GM23338 (cell line): ENCODE measurements around the gene PLBD2. TPM values are rescaled to one million over a fixed set of nuclear protein-coding genes. Genes with fewer than 3 reads are reported as not detected.

Source experiments
- ATAC-seq: fragments of 200-7000 bp; cut with Tn5 transposase; 3 replicates; pipeline ENCODE4 v1.9.1; 2020
- DNase-seq: peaks from one replicate; pipeline ENCODE4 v3.0.0-alpha.2; 2015; ENCODE audit warnings: low spot score
- H2AFZ ChIP-seq: fragments of 200-600 bp; sonication (generic); 2 replicates; pipeline ENCODE4 v1.8.0; 2016; ENCODE audit warnings: antibody characterized with exemption, mild to moderate bottlenecking, moderate library complexity
- H3F3A ChIP-seq: fragments of 200-600 bp; sonication (generic); replicated peaks from 2 replicates; pipeline ENCODE4 v1.8.0; 2017; ENCODE audit warnings: antibody characterized with exemption, mixed run types, low read depth
- H3K27ac ChIP-seq: fragments of 200-600 bp; sonication (generic); 2 replicates; pipeline ENCODE4 v1.6.1; 2016; ENCODE audit warnings: low read depth
- H3K27me3 ChIP-seq: fragments of 200-600 bp; sonication (generic); 2 replicates; pipeline ENCODE4 v1.8.0; 2016; ENCODE audit warnings: mild to moderate bottlenecking, mixed run types, moderate library complexity; ENCODE audit not compliant: insufficient read depth
- H3K36me3 ChIP-seq: fragments of 200-600 bp; sonication (generic); 2 replicates; pipeline ENCODE4 v1.8.0; 2016; ENCODE audit warnings: mild to moderate bottlenecking; ENCODE audit not compliant: insufficient read depth
- H3K4me1 ChIP-seq: fragments of 200-600 bp; sonication (generic); 2 replicates; pipeline ENCODE4 v1.8.0; 2016; ENCODE audit warnings: mild to moderate bottlenecking, moderate library complexity; ENCODE audit not compliant: insufficient read depth
- H3K4me2 ChIP-seq: fragments of 200-600 bp; sonication (generic); 2 replicates; pipeline ENCODE4 v1.7.1; 2017; ENCODE audit warnings: mixed run types
- H3K4me3 ChIP-seq: fragments of 200-600 bp; sonication (generic); 2 replicates; pipeline ENCODE4 v1.6.1; 2016; ENCODE audit warnings: mixed run types
- H3K79me2 ChIP-seq: fragments of 200-600 bp; sonication (generic); replicated peaks from 2 replicates; pipeline ENCODE4 v1.8.0; 2017; ENCODE audit warnings: mild to moderate bottlenecking; ENCODE audit not compliant: insufficient read depth
- H3K9me2 ChIP-seq: fragments of 200-600 bp; sonication (generic); 2 replicates; pipeline ENCODE4 v1.8.0; 2017; ENCODE audit not compliant: insufficient read depth
- H4K20me1 ChIP-seq: fragments of 200-600 bp; sonication (generic); replicated peaks from 2 replicates; pipeline ENCODE4 v1.8.0; 2017; ENCODE audit warnings: mild to moderate bottlenecking; ENCODE audit not compliant: insufficient read depth
- H3K27ac Mint-ChIP-seq: 2 replicates; pipeline ENCODE4 v1.8.0; 2020; ENCODE audit warnings: inconsistent platforms, mild to moderate bottlenecking, moderate library complexity, mixed read lengths
- H3K27me3 Mint-ChIP-seq: 3 replicates; pipeline ENCODE4 v1.8.0; 2022; ENCODE audit warnings: low read depth, mild to moderate bottlenecking, moderate library complexity, mixed read lengths, inconsistent platforms; ENCODE audit not compliant: insufficient read depth, poor library complexity
- H3K36me3 Mint-ChIP-seq: 3 replicates; pipeline ENCODE4 v1.8.0; 2021; ENCODE audit warnings: low read depth, mild to moderate bottlenecking, inconsistent platforms, moderate library complexity, mixed read lengths
- H3K4me1 Mint-ChIP-seq: 3 replicates; pipeline ENCODE4 v1.8.0; 2020; ENCODE audit warnings: mild to moderate bottlenecking, inconsistent platforms, mixed read lengths
- H3K4me3 Mint-ChIP-seq: 3 replicates; pipeline ENCODE4 v1.8.0; 2021; ENCODE audit warnings: moderate library complexity, mild to moderate bottlenecking, inconsistent platforms, mixed read lengths
- H3K9me3 Mint-ChIP-seq: 3 replicates; pipeline ENCODE4 v1.8.0; 2020; ENCODE audit warnings: moderate library complexity, mild to moderate bottlenecking, inconsistent platforms, mixed read lengths
- CREB1 ChIP-seq: fragments of 250-450 bp; sonication (Bioruptor Pico); IDR thresholded peaks from 2 replicates; pipeline ENCODE4 v1.5.0; 2020; ENCODE audit warnings: low read depth, mild to moderate bottlenecking, moderate library complexity
- CTCF ChIP-seq, 2 experiments: fragments of 200-600 bp in 1 of 2; sonication (generic) in 1 of 2; conservative IDR thresholded peaks; 2 replicates each; pipeline versions ENCODE4 v1.5.1 to v1.6.1; 2016 to 2017; ENCODE audit warnings: antibody characterized with exemption in 2 of 2, low read depth in 2 of 2, mild to moderate bottlenecking in 2 of 2, moderate library complexity in 1 of 2
- ETS1 ChIP-seq: IDR thresholded peaks from 2 replicates; pipeline ENCODE4 v1.6.1; 2016; ENCODE audit warnings: antibody characterized with exemption
- EZH2 ChIP-seq: fragments of 200-600 bp; sonication (generic); IDR thresholded peaks from one replicate; pipeline ENCODE4 v1.8.0; 2017; ENCODE audit warnings: antibody characterized with exemption, mild to moderate bottlenecking, low read depth; ENCODE audit not compliant: unreplicated experiment
- EZH2phosphoT487 ChIP-seq: fragments of 200-600 bp; sonication (generic); IDR thresholded peaks from one replicate; pipeline ENCODE4 v1.8.1; 2018; ENCODE audit warnings: antibody characterized with exemption; ENCODE audit not compliant: unreplicated experiment
- JUNB ChIP-seq: IDR thresholded peaks from one replicate; pipeline ENCODE4 v1.6.1; 2016; ENCODE audit warnings: antibody characterized with exemption; ENCODE audit not compliant: unreplicated experiment
- NANOG ChIP-seq: IDR thresholded peaks from 2 replicates; pipeline ENCODE4 v1.6.1; 2016; ENCODE audit warnings: antibody characterized with exemption, borderline replicate concordance
- POLR2AphosphoS5 ChIP-seq: IDR thresholded peaks from 2 replicates; pipeline ENCODE4 v1.6.1; 2016; ENCODE audit warnings: antibody characterized with exemption, low read depth
- STAT1 ChIP-seq: IDR thresholded peaks from one replicate; pipeline ENCODE4 v1.6.1; 2016; ENCODE audit warnings: antibody characterized with exemption; ENCODE audit not compliant: unreplicated experiment
- ZNF114 ChIP-seq: fragments of 250-450 bp; sonication (Bioruptor Pico); IDR thresholded peaks from 2 replicates; pipeline ENCODE4 v1.5.0; 2020; ENCODE audit warnings: mild to moderate bottlenecking, moderate library complexity
- ZNF331 ChIP-seq: fragments of 250-450 bp; sonication (Bioruptor Pico); IDR thresholded peaks from 2 replicates; pipeline ENCODE4 v1.5.0; 2020; ENCODE audit warnings: low read depth, mild to moderate bottlenecking, moderate library complexity
- polyA plus RNA-seq: library from polyadenylated mRNA; unstranded; fragments of >200 nt; fragmentation: Nextera tagmentation; extraction: Ambion mirVana; gene quantifications from 2 replicates; pipeline ENCODE4 v1.2.1, GENCODE V29; 2016
- total RNA-seq: library from RNA; depleted of rRNA; stranded (reverse); fragments of >200 nt; shearing (Covaris generic); gene quantifications from 2 replicates; pipeline ENCODE4 v1.2.3, GENCODE V29; 2014

The PLBD2 gene
- total and polyA plus RNA-seq, 2 experiments from 2014 or later = 10.2 to 37.1 TPM

- no peak for TF ChIP-seq ZNF114 (CRISPR knock-in tag)
- TF ChIP-seq CREB1 (CRISPR knock-in tag) = peak; percentile 90
These were observed at the start of gene PLBD2 (continued) for GRCh38 chr12:113358381-113359132.

- Histone ChIP-seq H2AFZ (no peak overlapping the region), H3K4me1 (no peaks in the 10 kb centered on the region), H3K36me3 (no peaks in the 10 kb centered on the region), H3F3A (no peaks in the 10 kb centered on the region), H4K20me1 (no peaks in the 10 kb centered on the region), H3K9me2 (no peaks in the 10 kb centered on the region), H3K79me2 (no peaks in the 10 kb centered on the region), H3K4me3 (no peak overlapping the region), H3K27me3 (no peaks in the 10 kb centered on the region), H3K27ac (no peak overlapping the region), H3K4me2 (no peak overlapping the region)
- peaks cover 4% of the 10 kb centered on the region; the same call in 2 of the 3 replicates for H3K9me3 Mint-ChIP-seq
- TF ChIP-seq JUNB (no peak), CTCF (conservative IDR thresholded peaks at IDR 0.05; ENCODE audit: low read depth in 2 of 2) (peak in 1 of 2 experiments; percentile 49; a peak in 2 of 4 replicates)
- H3K36me3 Mint-ChIP-seq = peaks cover 18% of the 10 kb centered on the region
- DNase-seq = peak; percentile 64
- H3K4me3 Mint-ChIP-seq = no peak overlapping the region
- ATAC-seq = no peak
- peaks cover 6% of the 10 kb centered on the region for H3K4me1 Mint-ChIP-seq
- no peak overlapping the region for H3K27ac Mint-ChIP-seq
- H3K27me3 Mint-ChIP-seq = peaks cover 6% of the 10 kb centered on the region
These were observed 47.9 kb upstream of the PLBD2 start for GRCh38 chr12:113310489-113310888.

- H3K4me3 Mint-ChIP-seq = no peak overlapping the region
- TF ChIP-seq ETS1 (no peak), POLR2AphosphoS5 (no peak), EZH2phosphoT487 (no peak), ZNF114 (CRISPR knock-in tag) (no peak), ZNF331 (CRISPR knock-in tag) (no peak), CREB1 (CRISPR knock-in tag) (no peak), CTCF (conservative IDR thresholded peaks at IDR 0.05; ENCODE audit: low read depth in 2 of 2) (no peak), NANOG (no peak), JUNB (no peak), EZH2 (no peak), STAT1 (no peak)
These were observed 44.3 kb upstream of the PLBD2 start for GRCh38 chr12:113314121-113314529.

More at GRCh38 chr12:113314121-113314529, 44.3 kb upstream of the PLBD2 start:
- peak overlapping the region; percentile 66; the same call in 1 of the 2 replicates for H3K27ac Mint-ChIP-seq
- peaks cover 32% of the 10 kb centered on the region for H3K36me3 Mint-ChIP-seq
- H3K4me1 Mint-ChIP-seq = peaks cover 3% of the 10 kb centered on the region; the same call in 2 of the 3 replicates
- no peak overlapping the region for H3K4me3 ChIP-seq
- no peaks in the 10 kb centered on the region for H3K79me2 ChIP-seq
- H3K4me1 ChIP-seq = no peaks in the 10 kb centered on the region
- DNase-seq (no peak), ATAC-seq (no peak)
- H3F3A ChIP-seq = peaks cover 8% of the 10 kb centered on the region
- no peaks in the 10 kb centered on the region for H3K27me3 ChIP-seq
- peaks cover 7% of the 10 kb centered on the region for H3K27me3 Mint-ChIP-seq
- no peak overlapping the region for H3K27ac ChIP-seq
- H3K36me3 ChIP-seq = no peaks in the 10 kb centered on the region
- H2AFZ ChIP-seq = no peak overlapping the region
- no peaks in the 10 kb centered on the region for H4K20me1 ChIP-seq
- H3K9me2 ChIP-seq = no peaks in the 10 kb centered on the region
- H3K9me3 Mint-ChIP-seq = peaks cover 4% of the 10 kb centered on the region; the same call in 2 of the 3 replicates
- H3K4me2 ChIP-seq = no peak overlapping the region
